WTC11 (cell line): ENCODE data around the gene ANXA8.
"Not testable (repeated sequence)": the region's sequence is repeated elsewhere in the genome, so short reads cannot be mapped to it uniquely, and the experiment has no call there.

ENCODE experiments used
- CREB1 ChIP-seq: sonication (generic); formaldehyde crosslinking; IDR thresholded peaks from 2 replicates; pipeline ENCODE4 v1.8.0; 2023; ENCODE audit warnings: mild to moderate bottlenecking, missing genetic modification reagents
- ESRRA ChIP-seq: sonication (generic); formaldehyde crosslinking; IDR thresholded peaks from 2 replicates; pipeline ENCODE4 v1.8.1; 2022; ENCODE audit warnings: mild to moderate bottlenecking, missing genetic modification reagents, borderline replicate concordance
- TEAD1 ChIP-seq: sonication (generic); formaldehyde crosslinking; IDR thresholded peaks from 2 replicates; pipeline ENCODE4 v1.8.0; 2022; ENCODE audit warnings: mild to moderate bottlenecking, missing genetic modification reagents
- USF1 ChIP-seq: sonication (generic); formaldehyde crosslinking; IDR thresholded peaks from 2 replicates; pipeline ENCODE4 v1.8.0; 2022; ENCODE audit warnings: mild to moderate bottlenecking, missing genetic modification reagents
- TF ChIP-seq, protein P1 (sequence below): fragments of 200-600 bp; IDR thresholded peaks from 2 replicates; pipeline ENCODE4 v1.8.0; 2022; ENCODE audit warnings: antibody characterized with exemption

GRCh38 chr10:47523475-47523874 lies 39.6 kb upstream of the ANXA8 start, which contains the start of gene AGAP9:
- TF ChIP-seq, protein P1, sequence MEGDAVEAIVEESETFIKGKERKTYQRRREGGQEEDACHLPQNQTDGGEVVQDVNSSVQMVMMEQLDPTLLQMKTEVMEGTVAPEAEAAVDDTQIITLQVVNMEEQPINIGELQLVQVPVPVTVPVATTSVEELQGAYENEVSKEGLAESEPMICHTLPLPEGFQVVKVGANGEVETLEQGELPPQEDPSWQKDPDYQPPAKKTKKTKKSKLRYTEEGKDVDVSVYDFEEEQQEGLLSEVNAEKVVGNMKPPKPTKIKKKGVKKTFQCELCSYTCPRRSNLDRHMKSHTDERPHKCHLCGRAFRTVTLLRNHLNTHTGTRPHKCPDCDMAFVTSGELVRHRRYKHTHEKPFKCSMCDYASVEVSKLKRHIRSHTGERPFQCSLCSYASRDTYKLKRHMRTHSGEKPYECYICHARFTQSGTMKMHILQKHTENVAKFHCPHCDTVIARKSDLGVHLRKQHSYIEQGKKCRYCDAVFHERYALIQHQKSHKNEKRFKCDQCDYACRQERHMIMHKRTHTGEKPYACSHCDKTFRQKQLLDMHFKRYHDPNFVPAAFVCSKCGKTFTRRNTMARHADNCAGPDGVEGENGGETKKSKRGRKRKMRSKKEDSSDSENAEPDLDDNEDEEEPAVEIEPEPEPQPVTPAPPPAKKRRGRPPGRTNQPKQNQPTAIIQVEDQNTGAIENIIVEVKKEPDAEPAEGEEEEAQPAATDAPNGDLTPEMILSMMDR: not testable (repeated sequence)
- TF ChIP-seq TEAD1, ESRRA, USF1, CREB1 (CRISPR knock-in tag): not testable (repeated sequence)
